ENCODE data around the gene KBTBD8. TPM values are rescaled to one million over a fixed set of nuclear protein-coding genes. Genes with fewer than 3 reads are reported as not detected.

Gene KBTBD8
- total and polyA plus RNA-seq, 9 of the 15 experiments (the other 6 are each of a cell fraction or from before 2014, with no cell fraction given) = 2.7 to 9.1 (median 5.6) TPM

DNA sequence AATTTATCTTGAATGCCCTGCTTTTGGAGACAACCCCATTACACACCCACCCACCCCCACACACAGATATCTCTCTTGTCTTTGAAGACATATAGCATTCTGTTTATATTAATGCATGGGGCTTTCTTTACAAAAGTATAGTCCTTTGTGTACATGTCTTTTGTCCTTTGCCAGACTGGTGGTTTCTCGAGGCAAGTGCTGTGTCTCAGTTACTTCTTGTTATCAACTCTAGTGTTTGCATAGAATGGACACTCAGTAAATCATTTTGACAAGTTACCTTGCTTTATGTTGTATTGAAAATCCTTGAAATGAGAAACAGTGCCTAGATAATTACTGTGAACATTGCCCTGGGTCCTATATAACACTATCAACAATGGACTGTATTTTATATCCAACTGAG lies 33.9 kb downstream of the KBTBD8 start:
- Histone ChIP-seq H3K36me3 (ENCODE audit: control insufficient read depth, insufficient read depth, low read length) (no peaks in the 10 kb centered on the region), H3K4me2 (ENCODE audit: insufficient read depth, low read length) (peak overlapping the region; percentile 16; the same call in 1 of the 2 replicates), H3K9me3 (replicated peaks; ENCODE audit: control insufficient read depth, insufficient read depth, low read depth, low read length) (no peaks in the 10 kb centered on the region), H3K9ac (ENCODE audit: insufficient read depth in 1 of 2, low read depth in 2 of 2, low read length in 2 of 2) (no peak overlapping the region), H2AFZ (ENCODE audit: low read depth, low read length) (no peak overlapping the region), H3K4me3 (no peak overlapping the region), H4K20me1 (replicated peaks; ENCODE audit: control insufficient read depth, insufficient read depth, low read length) (no peaks in the 10 kb centered on the region), H3K27me3 (ENCODE audit: control insufficient read depth in 2 of 2, insufficient read depth in 2 of 2, low read length in 2 of 2) (no peaks in the 10 kb centered on the region), H3K4me1 (replicated peaks in 1 of 2; ENCODE audit: control insufficient read depth in 2 of 2, insufficient read depth in 2 of 2, low read length in 2 of 2) (peaks cover 15 to 28% of the 10 kb centered on the region in 2 experiments; a peak in 4 of 5 replicates), H3K79me2 (ENCODE audit: control insufficient read depth, insufficient read depth, low read length) (no peaks in the 10 kb centered on the region), H3K27ac (ENCODE audit: extremely low read depth, low read depth, low read length) (no peak overlapping the region), H3K9me1 (ENCODE audit: control insufficient read depth, insufficient read depth, low read length) (no peaks in the 10 kb centered on the region)
- WGBS (ENCODE audit: insufficient coverage, low coverage, missing lambda C conversion rate) = 0% methylated on average over 1 of the region's 1 CpG
- peak; percentile 44 for FAIRE-seq
- in situ Hi-C loops (cut with MboI) = loop anchor here (10.0 kb wide), 1 partner anchor 57 kb away; no protein-coding TSS in a partner anchor
- DNase-seq (ENCODE audit: extremely low read depth in 1 of 4, low spot score in 3 of 4) = peak in 2 of 4 experiments; percentile 29 to 68
- ChIA-PET CTCF (ENCODE audit: low intra/inter-chr PET ratio) (no interaction called here), POLR2A (no interaction called here)
- ATAC-seq = peak; percentile 69
- intact Hi-C loops (cut with micrococcal nuclease) = loop anchor here (2.0 kb wide), 2 partner anchors 15 to 33 kb away; partner anchors contain the start of gene KBTBD8
- no TSS peak for BruUV-seq (replicated peaks)
- TF ChIP-seq ATF6 (CRISPR knock-in tag; IDR thresholded peaks at IDR 0.05) (no peak), MEIS2 (IDR thresholded peaks at IDR 0.05; ENCODE audit: partially characterized antibody) (peak; percentile 98), NCOR1 (IDR thresholded peaks at IDR 0.05) (peak; percentile 37), SUPT5H (IDR thresholded peaks at IDR 0.05) (no peak), CBFA2T3 (IDR thresholded peaks at IDR 0.05) (peak; percentile 48), TCF3 (CRISPR knock-in tag; IDR thresholded peaks at IDR 0.05) (0 out of 2 replicates have a peak, but pooled peaks have one; percentile 18), RCOR1 (IDR thresholded peaks at IDR 0.05; ENCODE audit: borderline replicate concordance in 1 of 2, low read depth in 2 of 2, low read length in 2 of 2) (0 out of 4 replicates have a peak, but pooled peaks of 1 of the 2 experiments have one; percentile 26), FOXJ2 (tag; IDR thresholded peaks at IDR 0.05) (0 out of 2 replicates have a peak, but pooled peaks have one; percentile 39), CXXC5 (CRISPR knock-in tag; IDR thresholded peaks at IDR 0.05) (no peak), SOX6 (IDR thresholded peaks at IDR 0.05) (peak; percentile 66), KDM1A (IDR thresholded peaks at IDR 0.05) (peak; percentile 19 to 21; a peak in 1 of 4 replicates), EP300 (IDR thresholded peaks at IDR 0.05; ENCODE audit: low read length) (0 out of 2 replicates have a peak, but pooled peaks have one; percentile 16), HMBOX1 (IDR thresholded peaks at IDR 0.05) (peak; percentile 56; the same call in 1 of the 2 replicates), CBFB (CRISPR knock-in tag; IDR thresholded peaks at IDR 0.05) (no peak), LEF1 (IDR thresholded peaks at IDR 0.05) (peak; percentile 31; the same call in 1 of the 2 replicates), FOXA3 (CRISPR knock-in tag; conservative IDR thresholded peaks at IDR 0.05 in 1 of 2, IDR thresholded peaks at IDR 0.05 in 1 of 2) (peak in 1 of 2 experiments; percentile 72; a peak in 1 of 4 replicates), MTF1 (CRISPR knock-in tag; IDR thresholded peaks at IDR 0.05; ENCODE audit: borderline replicate concordance) (no peak)
- TF ChIP-seq, protein P1, sequence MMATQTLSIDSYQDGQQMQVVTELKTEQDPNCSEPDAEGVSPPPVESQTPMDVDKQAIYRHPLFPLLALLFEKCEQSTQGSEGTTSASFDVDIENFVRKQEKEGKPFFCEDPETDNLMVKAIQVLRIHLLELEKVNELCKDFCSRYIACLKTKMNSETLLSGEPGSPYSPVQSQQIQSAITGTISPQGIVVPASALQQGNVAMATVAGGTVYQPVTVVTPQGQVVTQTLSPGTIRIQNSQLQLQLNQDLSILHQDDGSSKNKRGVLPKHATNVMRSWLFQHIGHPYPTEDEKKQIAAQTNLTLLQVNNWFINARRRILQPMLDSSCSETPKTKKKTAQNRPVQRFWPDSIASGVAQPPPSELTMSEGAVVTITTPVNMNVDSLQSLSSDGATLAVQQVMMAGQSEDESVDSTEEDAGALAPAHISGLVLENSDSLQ (IDR thresholded peaks at IDR 0.05) = peak; percentile 82
- TF ChIP-seq, protein P2, sequence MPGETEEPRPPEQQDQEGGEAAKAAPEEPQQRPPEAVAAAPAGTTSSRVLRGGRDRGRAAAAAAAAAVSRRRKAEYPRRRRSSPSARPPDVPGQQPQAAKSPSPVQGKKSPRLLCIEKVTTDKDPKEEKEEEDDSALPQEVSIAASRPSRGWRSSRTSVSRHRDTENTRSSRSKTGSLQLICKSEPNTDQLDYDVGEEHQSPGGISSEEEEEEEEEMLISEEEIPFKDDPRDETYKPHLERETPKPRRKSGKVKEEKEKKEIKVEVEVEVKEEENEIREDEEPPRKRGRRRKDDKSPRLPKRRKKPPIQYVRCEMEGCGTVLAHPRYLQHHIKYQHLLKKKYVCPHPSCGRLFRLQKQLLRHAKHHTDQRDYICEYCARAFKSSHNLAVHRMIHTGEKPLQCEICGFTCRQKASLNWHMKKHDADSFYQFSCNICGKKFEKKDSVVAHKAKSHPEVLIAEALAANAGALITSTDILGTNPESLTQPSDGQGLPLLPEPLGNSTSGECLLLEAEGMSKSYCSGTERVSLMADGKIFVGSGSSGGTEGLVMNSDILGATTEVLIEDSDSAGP (CRISPR knock-in tag; IDR thresholded peaks at IDR 0.05) = no peak
